Measurements from ENCODE around the gene CLPTM1. TPM values are rescaled to one million over a fixed set of nuclear protein-coding genes. Genes with fewer than 3 reads are reported as not detected.

The CLPTM1 gene
- polyA plus RNA-seq, 1 experiment = 51.5 TPM

DNA sequence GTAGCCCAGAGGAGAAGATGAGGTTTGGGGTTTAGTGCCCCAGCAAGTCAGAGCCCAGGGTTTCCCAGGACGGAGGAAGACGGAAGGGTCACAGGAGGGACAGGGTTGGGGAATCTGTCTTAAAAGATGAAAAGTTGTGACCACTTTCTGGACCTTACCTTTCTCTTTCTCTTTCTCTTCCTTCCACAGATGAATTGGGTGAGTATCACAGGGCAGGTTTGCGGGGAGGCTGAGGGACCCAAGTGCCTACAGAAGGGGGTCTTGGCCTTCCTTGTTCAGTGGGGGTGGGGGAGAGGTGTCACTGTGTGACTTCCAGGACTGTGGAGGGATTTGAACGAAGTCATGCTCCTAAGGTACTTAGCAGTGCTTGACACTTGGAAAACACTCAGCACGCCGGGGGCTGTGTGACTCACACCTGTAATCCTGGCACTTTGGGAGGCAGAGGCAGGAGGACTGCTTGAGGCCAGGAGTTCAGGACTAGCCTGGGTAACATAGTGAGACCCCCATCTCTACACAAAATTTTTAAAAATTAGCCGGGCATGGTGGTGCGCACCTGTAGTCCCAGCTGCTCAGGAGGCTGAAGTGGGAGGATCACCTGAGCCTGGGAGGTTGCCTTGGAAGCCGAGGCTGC lies 54.6 kb downstream of the CLPTM1 start:
- Histone ChIP-seq H3K9me3 (ENCODE audit: control insufficient read depth, insufficient read depth, low read length) (no peaks in the 10 kb centered on the region), H3K4me3 (ENCODE audit: low read depth, low read length) (no peak overlapping the region), H3K27ac (ENCODE audit: low read depth, low read length) (no peak overlapping the region), H3K27me3 (ENCODE audit: control insufficient read depth, insufficient read depth, low read length) (no peaks in the 10 kb centered on the region)
- ChIA-PET POLR2A (no interaction called here), CTCF (no interaction called here)
- TF ChIP-seq, protein P1, sequence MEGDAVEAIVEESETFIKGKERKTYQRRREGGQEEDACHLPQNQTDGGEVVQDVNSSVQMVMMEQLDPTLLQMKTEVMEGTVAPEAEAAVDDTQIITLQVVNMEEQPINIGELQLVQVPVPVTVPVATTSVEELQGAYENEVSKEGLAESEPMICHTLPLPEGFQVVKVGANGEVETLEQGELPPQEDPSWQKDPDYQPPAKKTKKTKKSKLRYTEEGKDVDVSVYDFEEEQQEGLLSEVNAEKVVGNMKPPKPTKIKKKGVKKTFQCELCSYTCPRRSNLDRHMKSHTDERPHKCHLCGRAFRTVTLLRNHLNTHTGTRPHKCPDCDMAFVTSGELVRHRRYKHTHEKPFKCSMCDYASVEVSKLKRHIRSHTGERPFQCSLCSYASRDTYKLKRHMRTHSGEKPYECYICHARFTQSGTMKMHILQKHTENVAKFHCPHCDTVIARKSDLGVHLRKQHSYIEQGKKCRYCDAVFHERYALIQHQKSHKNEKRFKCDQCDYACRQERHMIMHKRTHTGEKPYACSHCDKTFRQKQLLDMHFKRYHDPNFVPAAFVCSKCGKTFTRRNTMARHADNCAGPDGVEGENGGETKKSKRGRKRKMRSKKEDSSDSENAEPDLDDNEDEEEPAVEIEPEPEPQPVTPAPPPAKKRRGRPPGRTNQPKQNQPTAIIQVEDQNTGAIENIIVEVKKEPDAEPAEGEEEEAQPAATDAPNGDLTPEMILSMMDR (IDR thresholded peaks at IDR 0.05; ENCODE audit: low read depth, low read length) = no peak
- DNase-seq (ENCODE audit: low read depth, low spot score) = no peak

DNA sequence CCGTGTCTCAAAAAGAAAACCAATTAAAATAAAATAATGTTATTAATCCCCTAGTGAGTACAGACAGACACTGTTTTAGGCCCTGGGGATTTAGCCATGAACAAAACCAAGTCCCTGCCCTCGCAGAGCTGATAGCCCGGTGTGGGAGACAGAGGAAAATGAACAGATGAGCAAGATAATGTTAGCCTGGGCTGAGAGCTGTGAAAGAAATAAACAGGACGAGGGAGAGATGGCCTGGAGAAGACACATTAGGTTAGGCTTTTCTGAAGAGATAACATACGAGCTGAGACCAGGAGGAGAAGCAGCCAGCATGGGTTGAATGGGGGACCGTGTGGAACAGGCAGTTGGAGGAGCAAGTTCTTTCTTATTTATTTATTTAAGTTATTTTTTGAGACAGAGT lies 55.1 kb downstream of the CLPTM1 start:
- Histone ChIP-seq H3K27ac (ENCODE audit: low read depth, low read length) (no peak overlapping the region), H3K27me3 (ENCODE audit: control insufficient read depth, insufficient read depth, low read length) (no peaks in the 10 kb centered on the region), H3K9me3 (ENCODE audit: control insufficient read depth, insufficient read depth, low read length) (no peaks in the 10 kb centered on the region), H3K4me3 (ENCODE audit: low read depth, low read length) (no peak overlapping the region)
- POLR2A ChIA-PET = interaction anchor here (0.6 kb wide), 2 partner anchors 9 to 29 kb away, joined by 3 to 5 read pairs; no protein-coding TSS in a partner anchor
- TF ChIP-seq, protein P1 (IDR thresholded peaks at IDR 0.05; ENCODE audit: low read depth, low read length) = no peak
- no peak for DNase-seq (ENCODE audit: low read depth, low spot score)
- CTCF ChIA-PET = no interaction called here

DNA sequence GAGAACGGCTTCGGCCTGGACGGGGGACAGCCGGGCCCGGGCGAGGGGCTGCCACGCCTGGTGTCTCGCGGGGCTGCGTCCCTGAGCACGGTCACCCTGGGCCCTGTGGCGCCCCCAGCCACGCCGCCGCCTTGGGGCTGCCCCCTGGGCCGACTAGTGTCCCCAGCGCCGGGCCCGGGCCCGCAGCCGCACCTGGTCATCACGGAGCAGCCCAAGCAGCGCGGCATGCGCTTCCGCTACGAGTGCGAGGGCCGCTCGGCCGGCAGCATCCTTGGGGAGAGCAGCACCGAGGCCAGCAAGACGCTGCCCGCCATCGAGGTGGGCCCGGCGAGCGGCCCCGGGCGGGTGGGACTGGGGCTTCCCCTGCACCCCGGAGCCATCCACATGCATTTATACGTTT lies 56.8 kb downstream of the CLPTM1 start:
- ChIA-PET POLR2A (no interaction called here), CTCF (no interaction called here)
- TF ChIP-seq, protein P1 (IDR thresholded peaks at IDR 0.05; ENCODE audit: low read depth, low read length) = no peak

DNA sequence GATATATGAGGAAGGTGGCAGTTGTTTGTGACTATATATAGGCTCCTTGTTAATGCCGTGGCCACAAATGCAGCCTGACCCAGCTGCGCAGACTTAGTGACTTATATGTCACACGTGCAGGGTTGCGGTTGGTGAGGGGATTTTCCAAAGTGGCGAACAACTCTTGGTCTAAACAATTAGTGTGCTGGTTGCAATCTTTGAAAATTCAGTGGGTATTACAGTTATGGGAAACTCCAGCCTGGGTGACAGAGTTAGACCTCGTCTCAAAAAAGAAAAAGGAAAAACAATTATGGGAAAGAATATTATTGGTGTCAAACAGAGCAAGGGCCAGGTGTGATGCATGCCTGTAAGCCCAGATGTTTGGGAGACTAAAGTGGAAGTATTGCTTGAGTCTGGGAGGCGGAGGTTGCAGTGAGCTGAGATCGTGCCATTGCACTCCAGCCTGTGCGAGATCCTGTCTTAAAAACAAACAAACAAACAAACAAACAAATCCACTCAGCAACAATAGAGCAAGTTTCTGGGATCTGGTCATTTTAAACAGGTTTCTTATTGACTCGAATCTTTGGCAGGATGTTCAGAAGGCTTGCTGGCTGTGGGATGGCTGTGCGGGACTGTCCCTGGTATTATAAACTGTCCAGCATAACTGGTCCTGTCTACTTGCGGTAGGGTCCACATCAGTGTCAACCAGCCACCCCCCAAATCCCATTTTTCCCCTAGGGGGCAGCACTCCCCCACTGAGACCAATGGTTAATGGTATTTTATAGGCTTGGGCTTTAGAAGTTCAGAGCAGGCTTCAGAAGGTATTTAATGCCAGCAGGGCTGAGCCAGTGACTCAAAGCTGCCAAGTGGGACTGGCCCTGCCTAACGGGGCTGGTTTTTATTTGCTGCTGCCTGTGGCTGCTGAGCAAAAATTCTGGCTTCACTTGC lies 61.5 kb downstream of the CLPTM1 start:
- Histone ChIP-seq H3K27me3 (ENCODE audit: control insufficient read depth, insufficient read depth, low read length) (no peaks in the 10 kb centered on the region), H3K9me3 (ENCODE audit: control insufficient read depth, insufficient read depth, low read length) (no peaks in the 10 kb centered on the region), H3K4me3 (ENCODE audit: low read depth, low read length) (no peak overlapping the region), H3K27ac (ENCODE audit: low read depth, low read length) (no peak overlapping the region)
- ChIA-PET CTCF (interaction anchor here (0.6 to 2.0 kb wide), 5 partner anchors 9 to 63 kb away, joined by 3 to 6 read pairs (median 3); no protein-coding TSS in a partner anchor), POLR2A (no interaction called here)
- no peak for DNase-seq (ENCODE audit: low read depth, low spot score)
- TF ChIP-seq, protein P1 (IDR thresholded peaks at IDR 0.05; ENCODE audit: low read depth, low read length) = peak; percentile 71

More for the DNA sequence above, 56.8 kb downstream of the CLPTM1 start:
- DNase-seq (ENCODE audit: low read depth, low spot score) = no peak
- Histone ChIP-seq H3K4me3 (ENCODE audit: low read depth, low read length) (no peak overlapping the region), H3K27ac (ENCODE audit: low read depth, low read length) (no peak overlapping the region), H3K27me3 (ENCODE audit: control insufficient read depth, insufficient read depth, low read length) (no peaks in the 10 kb centered on the region), H3K9me3 (ENCODE audit: control insufficient read depth, insufficient read depth, low read length) (no peaks in the 10 kb centered on the region)

DNA sequence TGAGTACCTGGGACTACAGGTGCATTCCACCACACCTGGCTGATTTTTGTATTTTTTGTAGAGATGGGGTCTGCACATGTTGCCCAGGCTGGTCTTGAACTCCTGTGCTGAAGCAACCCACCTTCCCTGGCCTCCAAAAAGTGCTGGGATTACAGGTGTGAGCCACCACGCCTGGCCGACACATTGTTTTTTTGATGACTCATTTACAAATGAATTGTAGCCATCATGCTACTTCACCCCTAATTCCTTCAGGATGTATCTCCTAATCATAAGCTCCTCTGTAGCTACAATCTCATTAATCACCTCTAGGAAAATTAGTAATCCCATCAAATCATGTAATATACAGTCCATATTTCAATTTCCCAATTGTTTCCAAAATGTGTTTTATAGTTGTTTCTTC lies 64.0 kb downstream of the CLPTM1 start:
- TF ChIP-seq, protein P1 (IDR thresholded peaks at IDR 0.05; ENCODE audit: low read depth, low read length) = no peak
- ChIA-PET POLR2A (no interaction called here), CTCF (interaction anchor here (1.2 kb wide), 1 partner anchor 40 kb away, joined by 5 read pairs; no protein-coding TSS in a partner anchor)
- Histone ChIP-seq H3K27me3 (ENCODE audit: control insufficient read depth, insufficient read depth, low read length) (no peaks in the 10 kb centered on the region), H3K9me3 (ENCODE audit: control insufficient read depth, insufficient read depth, low read length) (no peaks in the 10 kb centered on the region), H3K4me3 (ENCODE audit: low read depth, low read length) (no peak overlapping the region), H3K27ac (ENCODE audit: low read depth, low read length) (no peak overlapping the region)
- DNase-seq (ENCODE audit: low read depth, low spot score) = no peak

All from AG04450 (cell line).